NCI-H2227 (cell line): Measurements from ENCODE around the gene CYB5B.

Experiments
- DNase-seq: peaks from one replicate; lab custom pipeline; 2025; ENCODE audit not compliant: unreplicated experiment; lab: John Stamatoyannopoulos, UW

Gene CYB5B

GRCh38 chr16:69483611-69484010, 59.2 kb downstream of the CYB5B start:
- DNase-seq, result no peak

- no peak for DNase-seq
These were observed 60.9 kb downstream of the CYB5B start for GRCh38 chr16:69485361-69485760.

GRCh38 chr16:69485816-69486215, 61.4 kb downstream of the CYB5B start:
- no peak for DNase-seq

GRCh38 chr16:69486272-69486671, 61.9 kb downstream of the CYB5B start:
- DNase-seq, result no peak

- DNase-seq, result no peak
These were observed 62.3 kb downstream of the CYB5B start for GRCh38 chr16:69486724-69487123.

- no peak for DNase-seq
These were observed 66.4 kb downstream of the CYB5B start for GRCh38 chr16:69490707-69491324.

- DNase-seq, result no peak
These were observed 70.6 kb downstream of the CYB5B start for GRCh38 chr16:69494991-69495392.

- DNase-seq, result no peak
These were observed 71.4 kb downstream of the CYB5B start for GRCh38 chr16:69495821-69496220.

- no peak for DNase-seq
These were observed 72.0 kb downstream of the CYB5B start for GRCh38 chr16:69496376-69496775.

- no peak for DNase-seq
These were observed 72.5 kb downstream of the CYB5B start for GRCh38 chr16:69496896-69497295.

- no peak for DNase-seq
These were observed 73.6 kb downstream of the CYB5B start for GRCh38 chr16:69497876-69498596.

- no peak for DNase-seq
These were observed 74.5 kb downstream of the CYB5B start for GRCh38 chr16:69498926-69499325.

GRCh38 chr16:69499541-69500230, 75.3 kb downstream of the CYB5B start:
- DNase-seq, result no peak

GRCh38 chr16:69500496-69500895, 76.1 kb downstream of the CYB5B start:
- DNase-seq, result no peak

- no peak for DNase-seq
These were observed 77.7 kb downstream of the CYB5B start for GRCh38 chr16:69501956-69502745.

GRCh38 chr16:69503244-69503643, 78.8 kb downstream of the CYB5B start:
- DNase-seq, result no peak

GRCh38 chr16:69508033-69508755, 83.8 kb downstream of the CYB5B start:
- DNase-seq, result no peak

GRCh38 chr16:69509125-69509524, 84.7 kb downstream of the CYB5B start:
- no peak for DNase-seq

- DNase-seq, result no peak
These were observed 87.2 kb downstream of the CYB5B start for GRCh38 chr16:69511651-69512050.

GRCh38 chr16:69513180-69513966, 89.0 kb downstream of the CYB5B start:
- DNase-seq, result no peak
